Caco-2 (cell line): Measurements from ENCODE around the gene PRXL2B. TPM values are rescaled to one million over a fixed set of nuclear protein-coding genes. Genes with fewer than 3 reads are reported as not detected.
A peak's percentile ranks its signal among the peaks of the same experiment; 100 is the strongest.

Source experiments
- BruUV-seq: library from RNA; stranded (reverse); fragments of 400-500 nt; replicated peaks from 2 replicates; lab custom pipeline; 2021; lab: Mats Ljungman, UMichigan
- CTCF ChIA-PET: fragments of 300-600 bp; sonication (Branson Sonifier 250); formaldehyde crosslinking; loops from one replicate; lab custom pipeline; 2022; ENCODE audit warnings: antibody characterized with exemption; lab: Charles Lee
- POLR2A ChIA-PET: fragments of 300-600 bp; sonication (Branson Sonifier 250); formaldehyde crosslinking; loops from one replicate; lab custom pipeline; 2022; ENCODE audit warnings: antibody characterized with exemption; lab: Charles Lee
- DNase-seq, 2 experiments: peaks; one replicate each; pipeline versions ENCODE4 v3.0.0 to v3.0.0-alpha.2; 2020 to 2022
- H3K27me3 ChIP-seq: replicated peaks from 2 replicates; pipeline ENCODE4 v1.6.0; 2011; ENCODE audit warnings: low read length; ENCODE audit not compliant: control insufficient read depth, insufficient read depth
- H3K36me3 ChIP-seq: 2 replicates; pipeline ENCODE4 v1.5.1; 2011; ENCODE audit warnings: low read length; ENCODE audit not compliant: control insufficient read depth, insufficient read depth
- H3K4me1 ChIP-seq: fragments of 250-450 bp; sonication (Bioruptor Pico); 2 replicates; pipeline ENCODE4 v1.5.1; 2020; ENCODE audit warnings: mild to moderate bottlenecking
- H3K4me3 ChIP-seq: 2 replicates; pipeline ENCODE4 v1.5.1; 2011; ENCODE audit warnings: low read depth, mild to moderate bottlenecking, control low read depth, low read length
- H3K9me3 ChIP-seq: fragments of 250-450 bp; sonication (Bioruptor Pico); 2 replicates; pipeline ENCODE4 v1.5.1; 2020; ENCODE audit warnings: mild to moderate bottlenecking, moderate library complexity
- H3K27ac Mint-ChIP-seq: one replicate; pipeline ENCODE4 v1.8.0; 2022; ENCODE audit warnings: mixed read lengths; ENCODE audit not compliant: unreplicated experiment
- H3K27me3 Mint-ChIP-seq: one replicate; pipeline ENCODE4 v1.8.0; 2022; ENCODE audit warnings: mixed read lengths; ENCODE audit not compliant: insufficient read depth, unreplicated experiment
- H3K36me3 Mint-ChIP-seq: one replicate; pipeline ENCODE4 v1.8.0; 2022; ENCODE audit warnings: mild to moderate bottlenecking, mixed read lengths; ENCODE audit not compliant: insufficient read depth, unreplicated experiment
- H3K4me1 Mint-ChIP-seq: one replicate; pipeline ENCODE4 v1.8.0; 2022; ENCODE audit warnings: low read depth, mixed read lengths; ENCODE audit not compliant: unreplicated experiment
- H3K4me3 Mint-ChIP-seq: one replicate; pipeline ENCODE4 v1.8.0; 2022; ENCODE audit warnings: mild to moderate bottlenecking, moderate library complexity, mixed read lengths; ENCODE audit not compliant: unreplicated experiment
- H3K9me3 Mint-ChIP-seq: one replicate; pipeline ENCODE4 v1.8.0; 2022; ENCODE audit warnings: mixed read lengths; ENCODE audit not compliant: unreplicated experiment
- intact Hi-C: fragments of 100-400 bp; cut with micrococcal nuclease; formaldehyde crosslinking; loops from one replicate; pipeline ENCODE4 v1.10.0; 2022; ENCODE audit not compliant: unreplicated experiment
- total RNA-seq: library from RNA; stranded (reverse); gene quantifications from 2 replicates; pipeline ENCODE4 v1.2.3, GENCODE V29; 2022
- TF ChIP-seq, protein P1 (sequence below), 2 experiments: fragments of 200-600 bp in 1 of 2; IDR thresholded peaks; 1 replicate in 1 of 2; 2 replicates in 1 of 2; pipeline versions ENCODE4 v1.5.1 to v1.8.0; 2011 to 2022; ENCODE audit warnings: antibody characterized with exemption in 1 of 2, control low read depth in 1 of 2, inconsistent platforms in 1 of 2, low read depth in 1 of 2, low read length in 1 of 2, mild to moderate bottlenecking in 1 of 2, moderate library complexity in 1 of 2; ENCODE audit not compliant: insufficient read depth in 1 of 2, severe bottlenecking in 1 of 2, unreplicated experiment in 1 of 2

Gene PRXL2B
- total RNA-seq, 1 experiment from 2014 or later, result 16.2 TPM

DNA sequence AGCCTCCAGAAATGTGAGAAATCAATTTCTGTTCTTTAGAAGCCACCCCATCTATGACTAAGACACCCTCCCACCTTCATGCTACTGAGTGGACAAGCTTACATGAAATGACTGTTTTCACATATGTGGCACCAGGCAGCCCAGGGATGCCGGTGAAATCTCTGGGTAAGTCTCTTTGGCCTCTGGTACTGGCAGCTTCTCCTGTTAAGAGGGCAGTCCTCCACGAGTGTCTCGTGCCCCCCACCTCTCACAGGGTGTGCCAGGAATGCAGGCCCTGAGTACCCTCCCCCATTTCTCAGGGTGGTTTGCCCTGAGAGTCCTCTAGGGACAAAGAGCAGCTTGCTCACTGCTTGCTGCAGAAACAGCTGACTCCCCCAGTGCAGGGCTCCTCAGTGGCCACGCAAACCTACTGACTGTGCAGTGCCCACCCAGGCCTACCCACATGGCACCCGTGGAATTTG, 3.2 kb upstream of the PRXL2B start:
- no peaks in the 10 kb centered on the region for H3K4me1 Mint-ChIP-seq
- POLR2A ChIA-PET, result no interaction called here
- H3K27ac Mint-ChIP-seq, result no peak overlapping the region
- no TSS peak for BruUV-seq
- peaks cover 5% of the 10 kb centered on the region for H3K36me3 Mint-ChIP-seq
- Histone ChIP-seq H3K9me3 (no peaks in the 10 kb centered on the region), H3K27me3 (no peaks in the 10 kb centered on the region), H3K4me1 (peaks cover 6% of the 10 kb centered on the region; the same call in 1 of the 2 replicates), H3K36me3 (no peaks in the 10 kb centered on the region), H3K4me3 (no peak overlapping the region)
- CTCF ChIA-PET, result no interaction called here
- no peaks in the 10 kb centered on the region for H3K27me3 Mint-ChIP-seq
- no peak for DNase-seq
- H3K4me3 Mint-ChIP-seq, result no peak overlapping the region
- H3K9me3 Mint-ChIP-seq, result no peaks in the 10 kb centered on the region
- intact Hi-C loops, result no loop called here
- TF ChIP-seq, protein P1, sequence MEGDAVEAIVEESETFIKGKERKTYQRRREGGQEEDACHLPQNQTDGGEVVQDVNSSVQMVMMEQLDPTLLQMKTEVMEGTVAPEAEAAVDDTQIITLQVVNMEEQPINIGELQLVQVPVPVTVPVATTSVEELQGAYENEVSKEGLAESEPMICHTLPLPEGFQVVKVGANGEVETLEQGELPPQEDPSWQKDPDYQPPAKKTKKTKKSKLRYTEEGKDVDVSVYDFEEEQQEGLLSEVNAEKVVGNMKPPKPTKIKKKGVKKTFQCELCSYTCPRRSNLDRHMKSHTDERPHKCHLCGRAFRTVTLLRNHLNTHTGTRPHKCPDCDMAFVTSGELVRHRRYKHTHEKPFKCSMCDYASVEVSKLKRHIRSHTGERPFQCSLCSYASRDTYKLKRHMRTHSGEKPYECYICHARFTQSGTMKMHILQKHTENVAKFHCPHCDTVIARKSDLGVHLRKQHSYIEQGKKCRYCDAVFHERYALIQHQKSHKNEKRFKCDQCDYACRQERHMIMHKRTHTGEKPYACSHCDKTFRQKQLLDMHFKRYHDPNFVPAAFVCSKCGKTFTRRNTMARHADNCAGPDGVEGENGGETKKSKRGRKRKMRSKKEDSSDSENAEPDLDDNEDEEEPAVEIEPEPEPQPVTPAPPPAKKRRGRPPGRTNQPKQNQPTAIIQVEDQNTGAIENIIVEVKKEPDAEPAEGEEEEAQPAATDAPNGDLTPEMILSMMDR (IDR thresholded peaks at IDR 0.05; ENCODE audit: insufficient read depth in 1 of 2, low read depth in 1 of 2, low read length in 1 of 2, severe bottlenecking in 1 of 2, unreplicated experiment in 1 of 2), result no peak

DNA sequence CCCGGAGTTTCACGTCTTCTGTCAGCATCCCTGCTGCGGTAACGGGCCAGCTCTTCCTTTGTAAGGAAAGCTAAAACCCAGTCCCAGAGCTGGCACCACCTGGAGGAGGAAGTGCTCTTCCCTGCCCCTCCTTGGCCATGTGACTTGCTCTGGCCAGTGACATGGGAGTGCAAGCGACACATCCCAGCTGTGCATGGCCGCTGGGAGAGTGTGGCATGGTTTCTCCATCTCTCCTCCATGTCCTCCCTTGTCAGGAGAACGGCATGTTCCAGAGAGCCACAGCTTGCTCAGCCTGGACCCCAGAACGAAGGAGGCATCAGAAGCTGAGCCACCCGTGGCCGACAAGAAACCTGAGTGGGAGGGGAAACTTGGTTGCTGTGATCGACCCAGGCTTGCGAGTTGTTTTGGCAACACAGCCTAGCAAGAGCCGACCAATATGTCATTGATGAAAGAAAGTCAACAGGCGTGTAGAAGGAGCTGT, 2.7 kb upstream of the PRXL2B start:
- Histone ChIP-seq H3K36me3 (no peaks in the 10 kb centered on the region), H3K9me3 (no peaks in the 10 kb centered on the region), H3K27me3 (no peaks in the 10 kb centered on the region), H3K4me3 (no peak overlapping the region), H3K4me1 (peaks cover 6% of the 10 kb centered on the region; the same call in 1 of the 2 replicates)
- CTCF ChIA-PET, result no interaction called here
- TF ChIP-seq, protein P1 (IDR thresholded peaks at IDR 0.05; ENCODE audit: insufficient read depth in 1 of 2, low read depth in 1 of 2, low read length in 1 of 2, severe bottlenecking in 1 of 2, unreplicated experiment in 1 of 2), result no peak
- POLR2A ChIA-PET, result no interaction called here
- no peak for DNase-seq
- BruUV-seq, result no TSS peak
- intact Hi-C loops, result no loop called here
- no peaks in the 10 kb centered on the region for H3K4me1 Mint-ChIP-seq
- peaks cover 5% of the 10 kb centered on the region for H3K36me3 Mint-ChIP-seq
- no peaks in the 10 kb centered on the region for H3K27me3 Mint-ChIP-seq
- no peak overlapping the region for H3K4me3 Mint-ChIP-seq
- H3K27ac Mint-ChIP-seq, result no peak overlapping the region
- H3K9me3 Mint-ChIP-seq, result no peaks in the 10 kb centered on the region

DNA sequence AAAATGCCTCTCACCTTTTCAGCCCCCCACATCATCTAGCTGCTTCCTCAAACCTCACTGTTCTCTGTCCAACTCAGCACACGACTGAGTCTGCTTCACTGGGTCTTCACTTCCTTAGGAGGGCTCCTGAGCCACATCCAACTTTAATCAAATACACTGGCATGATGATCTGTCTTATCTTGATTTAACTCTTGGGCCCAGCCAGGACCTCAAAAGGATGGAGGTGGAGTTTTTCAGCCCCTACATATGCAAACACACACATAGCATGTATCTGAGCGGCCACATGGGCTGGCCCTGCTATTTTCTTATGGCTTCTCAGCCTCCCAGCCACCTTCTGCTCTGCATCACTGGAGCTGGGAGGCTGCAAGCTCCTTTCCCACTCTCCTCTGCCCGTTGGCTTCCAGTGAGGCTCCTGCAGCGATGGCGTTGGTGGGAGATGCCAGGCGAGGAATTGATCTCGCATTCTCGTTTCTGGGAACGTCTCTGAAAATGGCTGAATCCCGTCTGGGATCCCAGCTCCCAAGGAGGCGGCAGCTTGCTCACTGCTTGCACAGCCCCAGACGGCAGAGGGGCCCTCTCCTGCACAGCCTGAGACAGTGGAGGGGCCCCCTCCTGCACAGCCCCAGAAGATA, 1.8 kb upstream of the PRXL2B start:
- Mint-ChIP-seq H3K4me1 (no peaks in the 10 kb centered on the region), H3K27me3 (no peaks in the 10 kb centered on the region), H3K27ac (no peak overlapping the region), H3K4me3 (peak overlapping the region; percentile 79), H3K36me3 (peaks cover 5% of the 10 kb centered on the region), H3K9me3 (no peaks in the 10 kb centered on the region)
- no peaks in the 10 kb centered on the region for H3K27me3 ChIP-seq
- H3K4me1 ChIP-seq, result peaks cover 6% of the 10 kb centered on the region; the same call in 1 of the 2 replicates
- no peaks in the 10 kb centered on the region for H3K36me3 ChIP-seq
- BruUV-seq, result no TSS peak
- TF ChIP-seq, protein P1 (IDR thresholded peaks at IDR 0.05; ENCODE audit: insufficient read depth in 1 of 2, low read depth in 1 of 2, low read length in 1 of 2, severe bottlenecking in 1 of 2, unreplicated experiment in 1 of 2), result no peak
- no peak for DNase-seq
- no peaks in the 10 kb centered on the region for H3K9me3 ChIP-seq
- intact Hi-C loops, result loop anchor here (5.0 kb wide), 1 partner anchor 58 kb away; the partner anchor contains the start of gene PANK4
- ChIA-PET POLR2A (interaction anchor here (0.6 to 1.8 kb wide), 3 partner anchors 59 to 364 kb away, joined by 3 to 10 read pairs (median 4); partner anchors contain the start of gene PANK4), CTCF (no interaction called here)
- peak overlapping the region; percentile 52 for H3K4me3 ChIP-seq
